ENCODE measurements around the gene TMCC1. TPM values are rescaled to one million over a fixed set of nuclear protein-coding genes. Genes with fewer than 3 reads are reported as not detected.
A peak's percentile ranks its signal among the peaks of the same experiment; 100 is the strongest.
"Not testable (repeated sequence)": the region's sequence is repeated elsewhere in the genome, so short reads cannot be mapped to it uniquely, and the experiment has no call there.

TMCC1 gene
- total RNA-seq, 2 donors from 2014 or later = 16.7 to 16.9 TPM

- ATAC-seq (replicated peaks in 1 of 2) (no peak), DNase-seq (no peak)
- H3K27ac Mint-ChIP-seq = no peak overlapping the region
- peaks cover 6% of the 10 kb centered on the region for H3K4me1 Mint-ChIP-seq (ENCODE audit: low read depth)
- H3K36me3 Mint-ChIP-seq (ENCODE audit: insufficient read depth in 2 of 2) = peaks cover 5 to 6% of the 10 kb centered on the region in 2 donors
- H3K27me3 Mint-ChIP-seq (ENCODE audit: low read depth) = no peaks in the 10 kb centered on the region
- no peaks in the 10 kb centered on the region for H3K9me3 Mint-ChIP-seq
- H3K4me3 Mint-ChIP-seq = no peak overlapping the region
Observed at GRCh38 chr3:129881261-129881660, 12.2 kb downstream of the TMCC1 start.

DNA sequence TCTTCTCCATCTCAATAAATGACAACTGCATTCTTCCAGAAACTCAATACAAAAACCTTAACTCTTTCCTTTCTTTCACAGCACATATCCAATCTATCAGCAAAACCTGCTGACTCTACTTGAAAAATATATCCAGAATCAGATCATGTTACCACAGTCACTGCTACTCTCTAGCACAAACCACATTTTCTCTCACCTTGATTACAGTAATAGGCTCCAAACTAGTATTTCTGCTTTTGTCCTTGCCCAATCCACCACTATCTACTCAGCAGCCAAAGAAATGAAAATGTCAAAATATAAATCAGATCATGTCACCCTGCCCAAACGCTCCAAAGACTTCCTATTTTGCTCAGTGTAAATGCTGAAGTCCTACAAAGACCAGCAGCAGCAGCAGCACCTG is 15.2 kb downstream of the TMCC1 start:
- peaks cover 6% of the 10 kb centered on the region for H3K4me1 Mint-ChIP-seq (ENCODE audit: low read depth)
- peak overlapping the region; percentile 1 for H3K27ac Mint-ChIP-seq
- no peaks in the 10 kb centered on the region for H3K9me3 Mint-ChIP-seq
- no peak overlapping the region for H3K4me3 Mint-ChIP-seq
- ATAC-seq (replicated peaks in 1 of 2) = no peak
- DNase-seq = no peak
- peaks cover 5 to 6% of the 10 kb centered on the region in 2 donors for H3K36me3 Mint-ChIP-seq (ENCODE audit: insufficient read depth in 2 of 2)
- H3K27me3 Mint-ChIP-seq (ENCODE audit: low read depth) = no peaks in the 10 kb centered on the region

DNA sequence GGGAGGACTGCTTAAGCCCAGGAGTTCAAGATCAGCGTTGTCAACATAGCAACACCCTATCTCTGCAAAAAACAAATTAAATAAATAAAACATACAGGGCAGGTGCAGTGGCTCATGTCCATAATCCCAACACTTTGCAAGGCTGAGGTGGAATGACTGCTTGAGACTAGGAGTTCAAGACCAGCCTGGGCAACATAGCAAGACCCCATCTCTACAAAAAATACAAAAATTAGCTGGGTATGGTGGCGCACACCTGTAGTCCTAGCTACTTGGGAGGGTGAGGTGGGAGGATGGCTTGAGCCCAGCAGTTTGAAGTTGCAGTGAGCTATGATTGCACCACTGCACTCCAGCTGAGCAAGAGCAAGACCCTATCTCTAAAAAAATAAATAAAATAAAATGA is 19.0 kb downstream of the TMCC1 start:
- not testable (repeated sequence) for H3K4me3 Mint-ChIP-seq, H3K27ac Mint-ChIP-seq, DNase-seq

GRCh38 chr3:129868912-129869311 is 24.6 kb downstream of the TMCC1 start:
- Mint-ChIP-seq H3K4me3 (no peak overlapping the region), H3K9me3 (no peaks in the 10 kb centered on the region), H3K27ac (no peak overlapping the region), H3K4me1 (ENCODE audit: low read depth) (no peaks in the 10 kb centered on the region), H3K27me3 (ENCODE audit: low read depth) (no peaks in the 10 kb centered on the region), H3K36me3 (ENCODE audit: insufficient read depth in 2 of 2) (peaks cover 4 to 7% of the 10 kb centered on the region in 2 donors)
- ATAC-seq (replicated peaks in 1 of 2) (no peak), DNase-seq (no peak)

More for the DNA sequence above, 19.0 kb downstream of the TMCC1 start:
- not testable (repeated sequence) for H3K27me3 Mint-ChIP-seq (ENCODE audit: low read depth); H3K9me3 Mint-ChIP-seq; H3K36me3 Mint-ChIP-seq (ENCODE audit: insufficient read depth in 2 of 2); H3K4me1 Mint-ChIP-seq (ENCODE audit: low read depth); ATAC-seq (replicated peaks in 1 of 2)

GRCh38 chr3:129867506-129868124 is 25.9 kb downstream of the TMCC1 start:
- Mint-ChIP-seq H3K36me3 (ENCODE audit: insufficient read depth in 2 of 2) (peaks cover 2 to 7% of the 10 kb centered on the region in 2 donors), H3K4me3 (no peak overlapping the region), H3K9me3 (no peaks in the 10 kb centered on the region), H3K27ac (peak overlapping the region; percentile 19), H3K4me1 (ENCODE audit: low read depth) (peaks cover 9% of the 10 kb centered on the region), H3K27me3 (ENCODE audit: low read depth) (no peaks in the 10 kb centered on the region)
- DNase-seq = no peak
- ATAC-seq (replicated peaks in 1 of 2) = no peak

DNA sequence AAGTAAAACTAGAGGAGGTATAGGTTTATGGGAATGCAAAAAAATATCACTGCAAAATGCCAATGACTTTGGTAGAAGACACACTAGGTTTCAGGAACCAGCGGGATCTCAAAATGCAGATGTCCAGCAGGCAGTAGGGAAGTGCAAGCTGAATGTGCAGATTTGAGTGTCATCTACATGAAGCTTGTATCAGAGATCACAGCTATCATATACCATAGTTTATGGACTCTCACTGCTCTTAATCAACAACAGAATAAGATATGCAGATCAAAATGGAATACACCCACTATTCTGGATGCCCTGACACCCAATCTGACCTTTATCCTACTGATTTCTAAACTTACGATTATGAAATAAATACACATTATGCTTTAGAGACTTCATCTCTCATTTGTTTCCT is 27.7 kb downstream of the TMCC1 start:
- no peak overlapping the region for H3K4me3 Mint-ChIP-seq
- H3K4me1 Mint-ChIP-seq (ENCODE audit: low read depth) = peaks cover 10% of the 10 kb centered on the region
- no peaks in the 10 kb centered on the region for H3K9me3 Mint-ChIP-seq
- no peak for DNase-seq
- H3K27ac Mint-ChIP-seq = no peak overlapping the region
- no peaks in the 10 kb centered on the region for H3K27me3 Mint-ChIP-seq (ENCODE audit: low read depth)
- no peak for ATAC-seq (replicated peaks in 1 of 2)
- peaks cover 3 to 10% of the 10 kb centered on the region in 2 donors for H3K36me3 Mint-ChIP-seq (ENCODE audit: insufficient read depth in 2 of 2)

DNA sequence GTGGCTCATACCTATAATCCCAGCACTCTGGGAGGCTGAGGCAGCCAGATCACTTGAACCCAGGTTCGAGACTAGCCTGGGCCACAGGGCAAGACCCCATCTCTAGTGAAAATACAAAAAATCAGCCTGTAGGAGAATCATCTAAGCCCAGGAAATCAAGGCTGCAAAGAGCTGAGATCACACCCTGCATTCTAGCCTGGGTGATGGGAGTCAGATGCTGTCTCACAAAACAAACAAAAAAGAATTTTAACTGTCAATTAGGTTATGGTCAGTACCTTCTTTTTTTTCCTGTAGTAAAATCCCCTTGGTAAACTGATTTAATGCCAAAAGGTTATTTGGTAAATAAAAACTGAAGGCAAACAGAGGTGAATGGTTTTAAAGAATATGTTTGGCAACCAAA is 29.0 kb downstream of the TMCC1 start:
- no peak overlapping the region for H3K27ac Mint-ChIP-seq
- peaks cover 5 to 15% of the 10 kb centered on the region in 2 donors for H3K36me3 Mint-ChIP-seq (ENCODE audit: insufficient read depth in 2 of 2)
- ATAC-seq (replicated peaks in 1 of 2) (no peak), DNase-seq (no peak)
- no peak overlapping the region for H3K4me3 Mint-ChIP-seq
- H3K4me1 Mint-ChIP-seq (ENCODE audit: low read depth) = peaks cover 10% of the 10 kb centered on the region
- no peaks in the 10 kb centered on the region for H3K27me3 Mint-ChIP-seq (ENCODE audit: low read depth)
- no peaks in the 10 kb centered on the region for H3K9me3 Mint-ChIP-seq

GRCh38 chr3:129859272-129859671 is 34.2 kb downstream of the TMCC1 start:
- Mint-ChIP-seq H3K27me3 (ENCODE audit: low read depth) (no peaks in the 10 kb centered on the region), H3K27ac (no peak overlapping the region), H3K4me3 (no peak overlapping the region), H3K36me3 (ENCODE audit: insufficient read depth in 2 of 2) (peaks cover 6 to 16% of the 10 kb centered on the region in 2 donors), H3K4me1 (ENCODE audit: low read depth) (peaks cover 31% of the 10 kb centered on the region), H3K9me3 (no peaks in the 10 kb centered on the region)
- DNase-seq (no peak), ATAC-seq (replicated peaks in 1 of 2) (no peak)

GRCh38 chr3:129857899-129858298 is 35.6 kb downstream of the TMCC1 start:
- no peak overlapping the region for H3K27ac Mint-ChIP-seq
- H3K36me3 Mint-ChIP-seq (ENCODE audit: insufficient read depth in 2 of 2) = peaks cover 7 to 16% of the 10 kb centered on the region in 2 donors
- no peaks in the 10 kb centered on the region for H3K27me3 Mint-ChIP-seq (ENCODE audit: low read depth)
- H3K4me1 Mint-ChIP-seq (ENCODE audit: low read depth) = peaks cover 25% of the 10 kb centered on the region
- ATAC-seq (replicated peaks in 1 of 2) (no peak), DNase-seq (no peak)
- no peaks in the 10 kb centered on the region for H3K9me3 Mint-ChIP-seq
- H3K4me3 Mint-ChIP-seq = no peak overlapping the region

DNA sequence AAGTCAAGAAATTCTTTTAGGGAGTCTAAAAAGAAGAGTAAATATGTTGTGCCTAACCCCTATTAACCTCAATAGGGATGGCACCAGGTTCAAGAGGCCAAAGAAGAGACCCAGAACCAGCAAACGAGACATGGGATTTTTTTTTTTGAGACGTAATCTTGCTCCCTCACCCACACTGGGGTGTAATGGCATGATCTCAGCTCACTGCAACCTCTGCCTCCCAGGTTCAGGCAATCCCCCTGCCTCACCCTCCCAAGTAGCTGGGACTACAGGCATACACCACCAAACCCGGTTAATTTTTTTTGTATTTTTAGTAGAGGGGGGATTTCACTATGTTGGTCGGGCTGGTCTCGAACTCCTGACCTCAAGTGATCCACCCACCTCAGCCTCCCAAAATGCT is 36.7 kb downstream of the TMCC1 start:
- H3K36me3 Mint-ChIP-seq (ENCODE audit: insufficient read depth in 2 of 2) = peaks cover 7 to 13% of the 10 kb centered on the region in 2 donors
- H3K27me3 Mint-ChIP-seq (ENCODE audit: low read depth); H3K4me3 Mint-ChIP-seq; H3K27ac Mint-ChIP-seq; DNase-seq; H3K9me3 Mint-ChIP-seq; ATAC-seq (replicated peaks in 1 of 2): not testable (repeated sequence)
- peaks cover 22% of the 10 kb centered on the region for H3K4me1 Mint-ChIP-seq (ENCODE audit: low read depth)

DNA sequence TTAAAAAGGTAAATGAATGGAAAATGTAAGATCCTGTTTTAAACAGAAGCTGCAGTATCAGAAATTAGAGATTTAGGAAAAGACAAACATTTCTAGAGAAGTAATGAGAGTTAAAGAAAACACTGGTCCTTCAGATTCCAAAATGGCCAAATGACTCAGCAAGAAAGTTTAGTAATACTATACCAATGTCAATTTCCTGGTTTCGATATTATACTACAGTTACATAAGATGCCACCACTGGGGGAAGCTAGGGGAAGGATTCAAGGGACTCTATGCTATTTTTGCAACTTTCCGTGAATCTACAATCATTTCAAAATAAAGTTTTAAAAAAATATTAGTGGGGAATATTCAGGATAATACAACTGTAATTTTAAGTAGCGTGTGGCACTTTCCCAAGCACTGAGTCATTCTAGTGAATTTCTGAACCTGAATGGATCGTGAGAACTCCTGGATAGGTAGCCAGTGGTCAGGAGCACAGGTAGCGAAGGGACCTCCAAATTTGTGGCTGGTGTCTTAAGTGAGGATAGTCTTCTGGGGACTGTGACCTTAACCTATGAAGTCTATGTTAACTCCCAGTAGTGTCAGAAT is 37.6 kb downstream of the TMCC1 start:
- DNase-seq (no peak), ATAC-seq (replicated peaks in 1 of 2) (no peak)
- H3K4me3 Mint-ChIP-seq = no peak overlapping the region
- H3K9me3 Mint-ChIP-seq = no peaks in the 10 kb centered on the region
- H3K4me1 Mint-ChIP-seq (ENCODE audit: low read depth) = peaks cover 22% of the 10 kb centered on the region
- no peaks in the 10 kb centered on the region for H3K27me3 Mint-ChIP-seq (ENCODE audit: low read depth)
- H3K36me3 Mint-ChIP-seq (ENCODE audit: insufficient read depth in 2 of 2) = peaks cover 7 to 16% of the 10 kb centered on the region in 2 donors
- H3K27ac Mint-ChIP-seq = no peak overlapping the region

DNA sequence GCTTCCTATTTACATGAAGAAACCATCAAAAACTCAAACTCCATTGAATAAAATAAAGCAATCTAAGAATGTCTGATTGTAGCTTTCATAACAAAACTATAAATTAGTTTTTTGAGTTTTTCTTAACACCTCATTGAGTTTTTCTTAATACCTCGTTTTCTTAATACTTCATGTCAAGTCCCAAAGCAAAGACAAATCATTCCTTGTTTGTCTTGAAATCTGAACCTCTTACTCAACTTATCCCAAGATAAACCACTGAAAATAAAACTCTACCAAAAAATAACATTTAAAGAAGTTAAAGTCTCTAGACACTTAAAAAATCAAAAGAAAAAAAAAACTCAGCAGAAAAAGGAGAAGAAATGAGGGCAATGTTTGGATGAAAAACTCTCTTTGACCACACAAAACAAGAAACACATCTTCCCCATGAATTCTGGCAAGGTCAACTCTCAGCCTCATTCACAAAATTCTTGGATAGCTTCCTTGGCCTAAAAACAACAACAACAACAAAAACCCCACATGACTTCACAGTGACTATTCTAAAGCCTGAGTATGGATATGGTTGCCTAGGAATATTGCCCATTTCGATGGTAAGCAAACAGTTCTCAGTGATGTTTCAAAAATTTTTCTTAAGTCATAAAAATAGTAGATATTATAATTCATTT is 38.2 kb downstream of the TMCC1 start:
- Mint-ChIP-seq H3K4me3 (no peak overlapping the region), H3K27me3 (ENCODE audit: low read depth) (no peaks in the 10 kb centered on the region), H3K4me1 (ENCODE audit: low read depth) (peaks cover 22% of the 10 kb centered on the region), H3K9me3 (peaks cover 0 to 1% of the 10 kb centered on the region in 2 donors), H3K27ac (no peak overlapping the region), H3K36me3 (ENCODE audit: insufficient read depth in 2 of 2) (peaks cover 5 to 15% of the 10 kb centered on the region in 2 donors)
- DNase-seq (no peak), ATAC-seq (replicated peaks in 1 of 2) (no peak)

DNA sequence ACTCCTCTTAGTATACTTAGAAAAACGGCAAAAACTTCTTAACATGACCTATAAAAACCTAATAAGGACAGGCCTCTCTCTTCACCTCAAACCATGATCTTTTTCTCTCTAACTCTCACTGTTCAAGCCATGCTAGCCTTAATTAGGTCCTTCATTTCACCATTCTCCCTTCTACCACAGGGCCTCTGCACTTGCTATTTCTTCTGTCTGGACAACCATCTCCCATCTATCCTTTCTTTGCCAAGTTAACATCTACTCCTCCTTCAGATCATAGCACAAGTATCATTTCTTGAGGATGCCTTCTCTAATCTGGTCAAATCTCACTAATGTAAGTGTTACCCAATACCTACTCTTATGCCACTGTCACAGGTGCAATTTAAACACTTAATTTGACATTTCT is 39.1 kb downstream of the TMCC1 start:
- H3K4me3 Mint-ChIP-seq = no peak overlapping the region
- no peak overlapping the region for H3K27ac Mint-ChIP-seq
- peaks cover 0 to 1% of the 10 kb centered on the region in 2 donors for H3K9me3 Mint-ChIP-seq
- peaks cover 22% of the 10 kb centered on the region for H3K4me1 Mint-ChIP-seq (ENCODE audit: low read depth)
- DNase-seq (no peak), ATAC-seq (replicated peaks in 1 of 2) (no peak)
- H3K36me3 Mint-ChIP-seq (ENCODE audit: insufficient read depth in 2 of 2) = peaks cover 5 to 14% of the 10 kb centered on the region in 2 donors
- no peaks in the 10 kb centered on the region for H3K27me3 Mint-ChIP-seq (ENCODE audit: low read depth)
